Neuronal stem cell (in vitro differentiated cells): Measurements from ENCODE around the gene RNF213.

Source experiments
- DNase-seq: peaks from one replicate; pipeline ENCODE4 v3.0.0-alpha.2; 2013; ENCODE audit warnings: low spot score
- H2AFZ ChIP-seq: one replicate; pipeline ENCODE4 v1.6.1; 2013; ENCODE audit warnings: mild to moderate bottlenecking, low read length, inconsistent platforms
- H2AK5ac ChIP-seq: 2 replicates; pipeline ENCODE4 v1.6.1; 2013; ENCODE audit warnings: low read depth, mild to moderate bottlenecking, inconsistent platforms, low read length, moderate library complexity, mixed read lengths
- H2BK120ac ChIP-seq: 2 replicates; pipeline ENCODE4 v1.6.1; 2013; ENCODE audit warnings: low read depth, mild to moderate bottlenecking, inconsistent platforms, low read length, moderate library complexity, mixed read lengths
- H2BK12ac ChIP-seq: one replicate; pipeline ENCODE4 v1.6.1; 2013; ENCODE audit warnings: low read length, inconsistent platforms
- H2BK15ac ChIP-seq: 2 replicates; pipeline ENCODE4 v1.6.1; 2013; ENCODE audit warnings: mild to moderate bottlenecking, low read length, inconsistent platforms, mixed read lengths
- H2BK5ac ChIP-seq: one replicate; pipeline ENCODE4 v1.6.1; 2013; ENCODE audit warnings: inconsistent platforms, mild to moderate bottlenecking, low read length, moderate library complexity
- H3K14ac ChIP-seq: one replicate; pipeline ENCODE4 v1.6.1; 2013; ENCODE audit warnings: low read length, inconsistent platforms
- H3K18ac ChIP-seq: 2 replicates; pipeline ENCODE4 v1.6.1; 2013; ENCODE audit warnings: low read length, inconsistent platforms
- H3K23ac ChIP-seq: 2 replicates; pipeline ENCODE4 v1.6.1; 2013; ENCODE audit warnings: low read depth, mild to moderate bottlenecking, mixed read lengths, low read length, inconsistent platforms; ENCODE audit not compliant: poor library complexity
- H3K27ac ChIP-seq: replicated peaks from 3 replicates; pipeline ENCODE4 v1.5.1; 2013; ENCODE audit warnings: low read length, inconsistent platforms
- H3K27me3 ChIP-seq, 3 experiments: 2 replicates each; pipeline ENCODE4 v1.6.1; 2013; ENCODE audit warnings: low read length in 3 of 3, mild to moderate bottlenecking in 2 of 3, inconsistent platforms in 1 of 3, low read depth in 1 of 3, mixed read lengths in 1 of 3, moderate library complexity in 1 of 3; ENCODE audit not compliant: control insufficient read depth in 3 of 3, insufficient read depth in 3 of 3
- H3K36me3 ChIP-seq, 2 donors: replicated peaks in 1 of 2; 2 replicates each; pipeline ENCODE4 v1.6.1; 2013; ENCODE audit warnings: low read length in 2 of 2; ENCODE audit not compliant: control insufficient read depth in 2 of 2, insufficient read depth in 2 of 2
- H3K4ac ChIP-seq: 2 replicates; pipeline ENCODE4 v1.6.1; 2013; ENCODE audit warnings: inconsistent platforms, mild to moderate bottlenecking, low read length, moderate library complexity
- H3K4me1 ChIP-seq, 2 donors: 1 replicate in 1 of 2; 2 replicates in 1 of 2; pipeline ENCODE4 v1.6.1; 2013; ENCODE audit warnings: low read length in 2 of 2, low read depth in 1 of 2; ENCODE audit not compliant: control insufficient read depth in 2 of 2, insufficient read depth in 1 of 2
- H3K4me2 ChIP-seq: one replicate; pipeline ENCODE4 v1.6.1; 2013; ENCODE audit warnings: mild to moderate bottlenecking, low read length, inconsistent platforms; ENCODE audit not compliant: insufficient read depth, poor library complexity, severe bottlenecking
- H3K4me3 ChIP-seq, 2 donors: 2 replicates each; pipeline ENCODE4 v1.5.1; 2013; ENCODE audit warnings: low read length in 2 of 2, mild to moderate bottlenecking in 2 of 2, inconsistent platforms in 1 of 2, moderate library complexity in 1 of 2
- H3K79me1 ChIP-seq: one replicate; pipeline ENCODE4 v1.6.1; 2013; ENCODE audit warnings: low read depth, mild to moderate bottlenecking, inconsistent platforms, low read length, moderate library complexity
- H3K9ac ChIP-seq: one replicate; pipeline ENCODE4 v1.6.1; 2013; ENCODE audit warnings: mild to moderate bottlenecking, low read depth, low read length, inconsistent platforms; ENCODE audit not compliant: poor library complexity
- H3K9me3 ChIP-seq, 2 donors: replicated peaks in 1 of 2; 2 replicates each; pipeline versions ENCODE3 to v1.6.1; 2013; ENCODE audit warnings: low read length in 2 of 2, mild to moderate bottlenecking in 2 of 2, inconsistent platforms in 1 of 2, low read depth in 1 of 2, mixed read lengths in 1 of 2, moderate library complexity in 1 of 2; ENCODE audit not compliant: control insufficient read depth in 2 of 2, insufficient read depth in 1 of 2
- H4K8ac ChIP-seq: one replicate; pipeline ENCODE4 v1.6.1; 2013; ENCODE audit warnings: low read depth, mild to moderate bottlenecking, inconsistent platforms, low read length, moderate library complexity
- H4K91ac ChIP-seq: one replicate; pipeline ENCODE4 v1.6.1; 2013; ENCODE audit warnings: low read length, low read depth, mild to moderate bottlenecking, inconsistent platforms; ENCODE audit not compliant: poor library complexity
- WGBS, 2 donors: extraction: QIAGEN DNeasy Blood & Tissue Kit; methylation state at CpG; one replicate each; pipeline ENCODE4 v1.1.7; 2013; ENCODE audit warnings: missing lambda C conversion rate in 2 of 2, mixed read lengths in 1 of 2; ENCODE audit not compliant: insufficient read length in 2 of 2, insufficient replicate concordance in 1 of 2; ENCODE audit errors: extremely low coverage in 2 of 2; 5-methylcytosine and 5-hydroxymethylcytosine counted together

RNF213 gene

DNA sequence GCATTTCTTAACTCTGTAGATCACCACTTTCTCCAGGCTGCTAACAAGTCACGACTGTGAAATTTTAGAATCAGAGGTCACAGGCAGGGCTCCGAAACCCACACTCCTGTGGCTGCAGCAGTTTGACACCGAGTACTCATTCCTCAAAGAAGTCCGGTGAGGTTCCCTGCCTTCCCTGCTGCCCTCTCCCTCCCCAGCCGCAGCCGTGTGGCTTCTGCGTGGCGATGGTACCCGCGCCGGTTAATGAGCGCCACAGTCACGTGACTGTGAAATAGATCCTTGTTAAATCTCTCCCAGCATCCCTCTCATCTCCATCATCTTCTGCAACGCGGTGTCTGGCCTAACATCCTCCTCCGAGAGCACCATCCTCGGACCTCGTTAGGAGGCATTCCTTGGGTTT lies 89.1 kb downstream of the RNF213 start:
- Histone ChIP-seq H3K4me3 (no peak overlapping the region), H3K9me3 (peaks cover 0 to 3% of the 10 kb centered on the region in 2 donors), H2BK120ac (no peak overlapping the region), H4K8ac (no peak overlapping the region), H3K23ac (no peak overlapping the region), H3K27ac (no peak overlapping the region), H3K4me2 (no peak overlapping the region), H3K36me3 (peaks cover 64 to 100% of the 10 kb centered on the region in 2 donors), H2AK5ac (no peak overlapping the region), H2BK5ac (no peak overlapping the region), H2BK12ac (no peak overlapping the region), H3K4me1 (no peaks in the 10 kb centered on the region), H3K14ac (no peak overlapping the region), H2AFZ (no peak overlapping the region), H3K9ac (no peak overlapping the region), H3K79me1 (no peaks in the 10 kb centered on the region), H3K4ac (no peak overlapping the region), H3K27me3 (no peaks in the 10 kb centered on the region), H2BK15ac (no peak overlapping the region), H4K91ac (no peak overlapping the region), H3K18ac (no peak overlapping the region)
- no CpG with 5 or more reads among the region's 18 CpGs for WGBS, 2 donors
- DNase-seq, result no peak

DNA sequence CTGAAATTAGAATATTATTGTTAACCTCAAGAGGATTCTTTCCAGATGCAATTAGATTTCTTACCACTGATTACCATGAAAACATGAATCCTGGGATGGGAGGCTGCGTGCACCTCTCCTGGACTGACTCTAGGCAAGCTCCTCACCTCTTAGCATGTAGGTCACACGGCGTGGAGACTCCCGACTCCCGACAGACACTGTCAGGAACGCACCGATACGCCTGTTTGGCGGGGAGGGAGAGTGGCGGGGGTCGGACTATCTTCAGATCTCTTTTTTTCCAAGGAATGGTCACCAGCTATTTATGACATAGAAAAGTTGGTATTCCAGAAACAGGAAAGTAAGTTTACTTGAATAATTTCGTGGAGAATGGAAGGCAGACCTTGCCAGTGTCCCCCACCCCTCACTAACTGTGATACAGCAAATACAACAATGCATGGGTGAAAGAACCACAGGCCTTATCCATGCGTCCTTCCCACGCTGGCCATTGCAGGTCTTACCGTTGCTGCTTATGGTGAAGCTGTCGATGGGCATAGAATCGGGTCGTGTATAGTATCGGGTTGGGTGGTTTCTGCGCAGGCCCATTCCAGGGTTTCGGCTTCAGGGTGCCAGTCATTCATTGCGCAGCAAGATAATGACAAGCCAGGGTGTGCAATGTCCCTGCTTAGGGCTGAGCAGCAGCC lies 91.7 kb downstream of the RNF213 start:
- no CpG with 5 or more reads among the region's 22 CpGs for WGBS, 2 donors
- Histone ChIP-seq H4K91ac (no peak overlapping the region), H2BK120ac (peak overlapping the region; percentile 61), H2BK5ac (no peak overlapping the region), H3K27me3 (no peaks in the 10 kb centered on the region), H3K4ac (no peak overlapping the region), H2BK12ac (no peak overlapping the region), H3K14ac (no peak overlapping the region), H4K8ac (no peak overlapping the region), H3K23ac (peak overlapping the region; percentile 22), H3K9ac (no peak overlapping the region), H3K79me1 (no peaks in the 10 kb centered on the region), H3K36me3 (peaks cover 42 to 80% of the 10 kb centered on the region in 2 donors), H3K27ac (no peak overlapping the region), H3K4me3 (no peak overlapping the region), H3K18ac (no peak overlapping the region), H2AK5ac (no peak overlapping the region), H3K9me3 (no peaks in the 10 kb centered on the region), H3K4me2 (no peak overlapping the region), H3K4me1 (no peaks in the 10 kb centered on the region), H2AFZ (no peak overlapping the region), H2BK15ac (no peak overlapping the region)
- DNase-seq, result no peak

DNA sequence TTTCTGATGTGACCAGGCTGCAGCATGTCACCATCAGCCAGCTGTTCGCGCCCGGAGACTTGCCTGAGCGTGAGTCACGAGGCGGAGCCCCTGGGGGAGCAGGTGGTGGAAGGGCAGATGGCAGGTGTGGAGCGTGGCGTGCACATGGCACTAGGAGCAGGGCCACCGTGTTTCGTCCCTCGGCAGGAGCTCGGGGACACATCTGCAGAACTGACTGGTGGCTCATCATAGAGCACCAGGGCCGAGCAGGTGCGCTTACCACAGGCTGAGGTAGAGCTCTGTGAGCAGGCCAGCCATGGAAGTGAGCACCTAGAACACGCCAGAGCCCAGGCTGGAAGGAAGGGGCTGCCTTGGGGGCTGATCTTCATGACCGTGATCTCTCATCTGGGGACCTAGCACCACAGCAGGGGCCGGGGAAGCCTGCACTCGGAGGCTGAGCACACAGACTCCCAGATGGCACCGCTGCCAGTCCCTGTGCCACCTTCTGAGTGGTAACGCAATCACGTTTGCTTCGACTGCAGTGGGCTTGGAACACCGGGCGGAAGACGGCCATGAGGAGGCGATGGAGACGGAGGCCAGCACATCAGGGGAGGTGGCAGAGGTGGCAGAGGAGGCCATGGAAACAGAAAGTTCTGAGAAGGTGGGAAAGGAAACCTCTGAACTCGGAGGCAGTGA lies 92.5 kb downstream of the RNF213 start:
- Histone ChIP-seq H3K4ac (no peak overlapping the region), H4K91ac (no peak overlapping the region), H3K4me1 (no peaks in the 10 kb centered on the region), H3K36me3 (peaks cover 35 to 80% of the 10 kb centered on the region in 2 donors), H4K8ac (no peak overlapping the region), H3K4me2 (no peak overlapping the region), H3K18ac (no peak overlapping the region), H3K4me3 (no peak overlapping the region), H2BK120ac (no peak overlapping the region), H2AK5ac (no peak overlapping the region), H3K23ac (peak overlapping the region; percentile 80), H3K27ac (no peak overlapping the region), H3K79me1 (no peaks in the 10 kb centered on the region), H3K27me3 (no peaks in the 10 kb centered on the region), H2AFZ (no peak overlapping the region), H3K9ac (peak overlapping the region; percentile 50), H2BK12ac (no peak overlapping the region), H3K14ac (peak overlapping the region; percentile 11), H2BK5ac (no peak overlapping the region), H3K9me3 (no peaks in the 10 kb centered on the region), H2BK15ac (no peak overlapping the region)
- no CpG with 5 or more reads among the region's 28 CpGs for whole genome bisulfite sequencing, 2 donors
- DNase-seq, result no peak

DNA sequence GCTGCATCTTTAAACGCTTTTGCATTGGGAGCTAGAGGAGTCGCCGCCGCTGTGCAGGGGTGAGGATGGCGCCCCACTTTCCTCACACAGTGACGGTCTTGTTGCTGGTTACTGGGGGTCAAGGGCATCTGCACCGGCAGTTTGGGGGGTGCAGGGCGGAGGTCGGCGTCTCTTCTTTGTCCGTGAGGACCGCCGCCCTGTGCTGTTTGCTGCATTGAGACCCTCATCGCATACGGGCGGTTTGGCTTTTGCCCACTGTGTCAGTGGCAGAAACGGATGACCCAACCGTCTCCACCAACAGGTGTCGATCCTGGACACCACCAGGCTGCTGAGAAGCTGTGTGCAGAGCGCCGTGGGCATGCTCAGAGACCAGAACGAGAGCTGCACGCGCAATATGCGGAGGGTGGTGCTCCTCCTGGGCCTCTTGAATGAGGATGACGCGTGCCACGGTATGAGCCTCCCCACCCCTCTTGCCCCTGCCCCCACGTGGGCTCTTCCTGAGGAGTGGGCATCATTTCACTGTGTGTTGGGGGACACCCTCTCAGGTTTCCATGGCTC lies 93.1 kb downstream of the RNF213 start:
- Histone ChIP-seq H3K4me1 (no peaks in the 10 kb centered on the region), H3K14ac (no peak overlapping the region), H2BK15ac (no peak overlapping the region), H3K23ac (no peak overlapping the region), H2BK120ac (no peak overlapping the region), H2AK5ac (no peak overlapping the region), H4K91ac (no peak overlapping the region), H3K18ac (peak overlapping the region; percentile 23), H2BK5ac (no peak overlapping the region), H2AFZ (no peak overlapping the region), H2BK12ac (no peak overlapping the region), H4K8ac (no peak overlapping the region), H3K79me1 (no peaks in the 10 kb centered on the region), H3K9me3 (no peaks in the 10 kb centered on the region), H3K4ac (no peak overlapping the region), H3K4me2 (no peak overlapping the region), H3K27me3 (no peaks in the 10 kb centered on the region), H3K9ac (peak overlapping the region; percentile 7), H3K36me3 (peaks cover 34 to 79% of the 10 kb centered on the region in 2 donors), H3K27ac (no peak overlapping the region), H3K4me3 (no peak overlapping the region)
- no CpG with 5 or more reads among the region's 29 CpGs for WGBS, 2 donors
- DNase-seq, result no peak
